HUES48 (cell line): ENCODE measurements around the gene SPNS2.

Experiments used
- H3K27ac ChIP-seq: one replicate; pipeline ENCODE4 v1.7.0; 2013; ENCODE audit warnings: low read depth, low read length, inconsistent platforms
- H3K27me3 ChIP-seq: 2 replicates; pipeline ENCODE4 v1.6.1; 2013; ENCODE audit warnings: mild to moderate bottlenecking, low read length; ENCODE audit not compliant: control insufficient read depth, insufficient read depth
- H3K36me3 ChIP-seq: 2 replicates; pipeline ENCODE4 v1.6.1; 2013; ENCODE audit warnings: low read length; ENCODE audit not compliant: control insufficient read depth, insufficient read depth
- H3K4me1 ChIP-seq: 2 replicates; pipeline ENCODE4 v1.6.1; 2013; ENCODE audit warnings: mild to moderate bottlenecking, low read length; ENCODE audit not compliant: control insufficient read depth, insufficient read depth
- H3K4me3 ChIP-seq: 2 replicates; pipeline ENCODE4 v1.5.1; 2013; ENCODE audit warnings: mild to moderate bottlenecking, low read depth, low read length
- H3K9ac ChIP-seq: 2 replicates; pipeline ENCODE4 v1.6.1; 2013; ENCODE audit warnings: mild to moderate bottlenecking, low read depth, low read length, moderate library complexity
- H3K9me3 ChIP-seq: 2 replicates; pipeline ENCODE4 v1.6.1; 2013; ENCODE audit warnings: low read length; ENCODE audit not compliant: control insufficient read depth, insufficient read depth

SPNS2 gene

GRCh38 chr17:4557626-4558346 is 59.1 kb downstream of the SPNS2 start:
- Histone ChIP-seq H3K27ac (no peak overlapping the region), H3K4me1 (peaks cover 15% of the 10 kb centered on the region), H3K27me3 (no peaks in the 10 kb centered on the region), H3K9me3 (no peaks in the 10 kb centered on the region), H3K36me3 (peaks cover 15% of the 10 kb centered on the region), H3K9ac (no peak overlapping the region), H3K4me3 (no peak overlapping the region)

GRCh38 chr17:4558347-4558971 is 59.8 kb downstream of the SPNS2 start:
- Histone ChIP-seq H3K4me3 (no peak overlapping the region), H3K4me1 (peaks cover 15% of the 10 kb centered on the region), H3K27ac (no peak overlapping the region), H3K9me3 (no peaks in the 10 kb centered on the region), H3K9ac (no peak overlapping the region), H3K27me3 (no peaks in the 10 kb centered on the region), H3K36me3 (peaks cover 8% of the 10 kb centered on the region)

- H3K4me3 ChIP-seq, result no peak overlapping the region
- no peak overlapping the region for H3K9ac ChIP-seq
- H3K4me1 ChIP-seq, result peaks cover 15% of the 10 kb centered on the region
- no peaks in the 10 kb centered on the region; the same call in 1 of the 2 replicates for H3K36me3 ChIP-seq
- no peaks in the 10 kb centered on the region for H3K9me3 ChIP-seq
- H3K27ac ChIP-seq, result no peak overlapping the region
- H3K27me3 ChIP-seq, result no peaks in the 10 kb centered on the region
These were observed 60.6 kb downstream of the SPNS2 start for GRCh38 chr17:4559139-4559791.

- H3K27ac ChIP-seq, result no peak overlapping the region
- H3K4me1 ChIP-seq, result peaks cover 15% of the 10 kb centered on the region
- H3K36me3 ChIP-seq, result no peaks in the 10 kb centered on the region
- no peaks in the 10 kb centered on the region for H3K9me3 ChIP-seq
- H3K4me3 ChIP-seq, result no peak overlapping the region
- H3K9ac ChIP-seq, result no peak overlapping the region
- H3K27me3 ChIP-seq, result no peaks in the 10 kb centered on the region
These were observed 61.3 kb downstream of the SPNS2 start for GRCh38 chr17:4559966-4560365.

GRCh38 chr17:4560421-4560820 is 61.7 kb downstream of the SPNS2 start, which contains the start of gene GGT6:
TSS of gene GGT6 (minus strand) at chr17:4560577. CDS start at chr17:4560521, 56 bp downstream.
- Histone ChIP-seq H3K4me1 (peaks cover 14% of the 10 kb centered on the region), H3K27me3 (no peaks in the 10 kb centered on the region), H3K36me3 (no peaks in the 10 kb centered on the region), H3K9me3 (no peaks in the 10 kb centered on the region), H3K4me3 (no peak within 1 kb of the TSS), H3K9ac (no peak within 1 kb of the TSS), H3K27ac (no peak within 1 kb of the TSS)

GRCh38 chr17:4560837-4561256 is 62.2 kb downstream of the SPNS2 start:
- Histone ChIP-seq H3K9ac (no peak overlapping the region), H3K4me1 (peaks cover 10% of the 10 kb centered on the region), H3K36me3 (no peaks in the 10 kb centered on the region), H3K9me3 (no peaks in the 10 kb centered on the region), H3K4me3 (no peak overlapping the region), H3K27me3 (no peaks in the 10 kb centered on the region), H3K27ac (no peak overlapping the region)

GRCh38 chr17:4562015-4562969 is 63.6 kb downstream of the SPNS2 start:
- H3K9me3 ChIP-seq, result no peaks in the 10 kb centered on the region
- H3K9ac ChIP-seq, result no peak overlapping the region
- no peaks in the 10 kb centered on the region for H3K36me3 ChIP-seq
- H3K27me3 ChIP-seq, result no peaks in the 10 kb centered on the region
- H3K4me3 ChIP-seq, result no peak overlapping the region
- no peak overlapping the region for H3K27ac ChIP-seq
- H3K4me1 ChIP-seq, result no peaks in the 10 kb centered on the region

- Histone ChIP-seq H3K36me3 (no peaks in the 10 kb centered on the region), H3K27ac (no peak overlapping the region), H3K4me3 (no peak overlapping the region), H3K4me1 (0 out of 2 replicates have a peak, but pooled peaks cover 3% of the 10 kb centered on the region), H3K9ac (no peak overlapping the region), H3K27me3 (no peaks in the 10 kb centered on the region), H3K9me3 (no peaks in the 10 kb centered on the region)
These were observed 66.8 kb downstream of the SPNS2 start for GRCh38 chr17:4565209-4566141.

GRCh38 chr17:4566785-4567184 is 68.1 kb downstream of the SPNS2 start:
- Histone ChIP-seq H3K9ac (no peak overlapping the region), H3K27ac (no peak overlapping the region), H3K4me1 (0 out of 2 replicates have a peak, but pooled peaks cover 3% of the 10 kb centered on the region), H3K27me3 (no peaks in the 10 kb centered on the region; the same call in 1 of the 2 replicates), H3K9me3 (no peaks in the 10 kb centered on the region), H3K4me3 (no peak overlapping the region), H3K36me3 (no peaks in the 10 kb centered on the region)
